Tibial nerve (tissue), 4 donors: ENCODE measurements around the gene AMELX.

Experiments
- CTCF ChIP-seq, 5 experiments: fragments of 200-600 bp in 3 of 5; fragments of 450-650 bp in 2 of 5; sonication (generic) in 3 of 5; IDR thresholded peaks; one replicate each; pipeline ENCODE4 v1.5.1; 2016 to 2019; ENCODE audit warnings: antibody characterized with exemption in 5 of 5, mild to moderate bottlenecking in 3 of 5, moderate library complexity in 2 of 5
- EP300 ChIP-seq, 2 donors: sonication (generic); formaldehyde crosslinking; IDR thresholded peaks; one replicate each; pipeline ENCODE4 v1.6.1; 2017; ENCODE audit warnings: antibody characterized with exemption in 2 of 2, mild to moderate bottlenecking in 1 of 2
- POLR2A ChIP-seq, 2 donors: fragments of 450-650 bp; IDR thresholded peaks; one replicate each; pipeline ENCODE4 v1.6.1; 2017; ENCODE audit warnings: antibody characterized with exemption in 2 of 2, mild to moderate bottlenecking in 2 of 2, moderate library complexity in 2 of 2

- TF ChIP-seq CTCF (IDR thresholded peaks at IDR 0.05) (no peak), POLR2A (IDR thresholded peaks at IDR 0.05) (no peak), EP300 (IDR thresholded peaks at IDR 0.05) (no peak)
Measured at GRCh38 chrX:11257711-11258110, 35.5 kb upstream of the AMELX start.
